Measurements from ENCODE around the gene ECE2.
A peak's percentile ranks its signal among the peaks of the same experiment; 100 is the strongest.

GRCh38 chr3:184332370-184333090 lies 56.7 kb downstream of the ECE2 start:
- TF ChIP-seq POLR2A (IDR thresholded peaks at IDR 0.05) = no peak
- TF ChIP-seq CTCF (IDR thresholded peaks at IDR 0.05 in 8 of 11, conservative IDR thresholded peaks at IDR 0.05 in 3 of 11) = no peak
- peak in 2 of 3 donors; percentile 7 to 30 for TF ChIP-seq POLR2AphosphoS5 (IDR thresholded peaks at IDR 0.05)
